ENCODE results near the gene SAMMSON.

The SAMMSON gene

GRCh38 chr3:69993757-69994156, 5.8 kb upstream of the SAMMSON start:
- TF ChIP-seq CTCF (conservative IDR thresholded peaks at IDR 0.05; ENCODE audit: control insufficient read depth, insufficient read depth, low read depth, low read length), result no peak
- no peak for DNase-seq (ENCODE audit: low read depth)
- no peak overlapping the region for H3K4me3 ChIP-seq (ENCODE audit: control insufficient read depth, low read depth, low read length)

GRCh38 chr3:69994919-69995318, 4.6 kb upstream of the SAMMSON start:
- no peak overlapping the region for H3K4me3 ChIP-seq (ENCODE audit: control insufficient read depth, low read depth, low read length)
- DNase-seq (ENCODE audit: low read depth), result no peak
- no peak for TF ChIP-seq CTCF (conservative IDR thresholded peaks at IDR 0.05; ENCODE audit: control insufficient read depth, insufficient read depth, low read depth, low read length)

DNA sequence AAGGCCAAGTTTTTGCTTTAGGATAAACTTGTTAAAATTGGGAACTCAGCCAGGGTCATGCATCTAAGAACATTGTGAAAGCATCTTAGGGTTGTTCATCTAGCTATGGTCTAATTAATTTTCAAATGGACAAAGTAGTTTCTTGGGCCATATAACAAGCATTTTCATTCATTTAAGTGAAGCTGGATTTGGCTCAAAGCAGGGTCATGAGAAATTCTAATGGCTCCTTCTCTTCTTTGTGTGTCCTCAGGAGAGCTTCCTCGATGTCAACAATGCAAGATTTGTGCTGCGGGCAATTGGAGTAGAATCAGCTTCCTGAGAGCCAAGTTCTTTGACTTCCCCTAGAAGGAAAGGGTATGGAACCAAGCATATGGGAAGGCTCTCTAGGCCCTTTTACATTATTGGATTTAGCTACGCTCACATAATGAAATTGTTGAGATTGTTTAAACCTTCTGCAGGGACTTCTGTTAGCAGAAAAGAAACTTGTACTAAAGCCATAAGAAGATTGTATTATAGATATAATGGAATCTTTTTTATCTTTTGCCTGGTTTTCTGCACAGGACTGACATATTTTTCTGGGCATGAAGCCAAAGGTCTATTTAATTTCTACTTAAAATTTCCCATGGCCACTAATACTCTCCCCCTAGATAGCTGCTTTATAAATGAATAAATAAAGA, 1.8 kb upstream of the SAMMSON start:
- TF ChIP-seq CTCF (conservative IDR thresholded peaks at IDR 0.05; ENCODE audit: control insufficient read depth, insufficient read depth, low read depth, low read length), result no peak
- DNase-seq (ENCODE audit: low read depth), result no peak
- H3K4me3 ChIP-seq (ENCODE audit: control insufficient read depth, low read depth, low read length), result no peak overlapping the region

DNA sequence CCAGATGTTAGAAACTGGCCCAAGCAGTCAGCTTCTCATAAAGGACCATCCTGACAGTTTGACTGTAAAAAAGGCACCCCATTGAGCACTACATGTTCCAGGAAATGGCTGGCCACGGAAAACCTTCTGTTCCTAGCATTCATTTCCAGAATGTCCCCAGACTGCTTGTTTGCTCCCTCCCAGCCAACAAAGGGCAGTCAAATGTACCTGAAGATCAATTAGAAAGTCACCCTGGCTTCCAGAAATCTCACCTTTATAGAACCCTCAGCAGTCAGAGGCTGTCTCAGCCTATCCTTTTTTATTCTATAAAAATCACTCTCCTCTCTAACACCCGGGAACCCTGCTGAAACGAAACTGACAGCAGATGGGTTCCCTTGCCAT, 784 bp upstream of the SAMMSON start:
- H3K4me3 ChIP-seq (ENCODE audit: control insufficient read depth, low read depth, low read length), result peak overlapping the region; percentile 31
- TF ChIP-seq CTCF (conservative IDR thresholded peaks at IDR 0.05; ENCODE audit: control insufficient read depth, insufficient read depth, low read depth, low read length), result no peak
- no peak for DNase-seq (ENCODE audit: low read depth)

DNA sequence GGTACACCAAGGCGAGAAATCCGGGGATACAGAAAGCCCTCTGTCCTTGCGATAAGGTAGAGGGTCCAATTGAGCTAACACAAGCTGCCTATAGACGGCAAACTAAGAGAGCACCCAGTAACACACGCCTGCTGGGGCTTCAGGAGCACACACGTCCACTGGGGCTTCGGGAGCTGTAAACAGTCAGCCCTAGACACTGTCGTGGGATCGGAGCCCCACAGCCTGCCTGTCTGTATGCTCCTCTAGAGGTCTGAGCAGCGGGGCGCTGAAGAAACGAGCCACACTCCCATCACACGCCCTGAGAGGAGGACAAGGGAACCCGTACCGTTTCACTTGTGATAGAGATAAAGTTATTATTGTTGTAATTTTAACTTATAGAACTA, 486 bp downstream of the SAMMSON start:
- no peak overlapping the region for H3K4me3 ChIP-seq (ENCODE audit: control insufficient read depth, low read depth, low read length)
- TF ChIP-seq CTCF (conservative IDR thresholded peaks at IDR 0.05; ENCODE audit: control insufficient read depth, insufficient read depth, low read depth, low read length), result no peak
- DNase-seq (ENCODE audit: low read depth), result no peak

DNA sequence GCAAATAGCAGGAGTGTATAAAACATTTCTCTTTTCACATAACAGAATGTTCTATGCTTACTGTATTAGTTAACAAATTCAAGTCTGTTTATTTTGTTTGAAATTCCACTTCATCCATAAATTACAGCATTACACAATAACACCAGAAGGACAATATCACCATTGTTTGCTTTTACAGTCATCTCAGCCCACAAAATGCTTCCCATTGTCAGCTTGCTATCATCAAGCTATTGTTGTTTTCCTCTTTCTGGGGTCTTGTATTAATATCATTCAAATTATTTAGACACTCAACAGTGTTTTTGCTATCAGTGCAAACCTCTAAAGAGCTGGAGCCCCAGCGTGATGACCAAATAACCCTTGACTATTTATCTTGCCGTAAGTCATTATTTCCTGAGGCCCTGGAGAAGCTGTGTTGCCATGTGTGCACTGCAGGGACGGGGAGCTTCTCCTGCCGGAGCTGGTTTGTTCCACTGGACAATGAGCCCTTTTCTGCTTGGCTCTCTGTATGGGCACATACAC, 1.1 kb downstream of the SAMMSON start:
- DNase-seq (ENCODE audit: low read depth), result no peak
- TF ChIP-seq CTCF (conservative IDR thresholded peaks at IDR 0.05; ENCODE audit: control insufficient read depth, insufficient read depth, low read depth, low read length), result no peak
- H3K4me3 ChIP-seq (ENCODE audit: control insufficient read depth, low read depth, low read length), result no peak overlapping the region

All from fibroblast of mammary gland (primary cell).